Fibroblast of pulmonary artery (primary cell): ENCODE data around the gene ASIC2.

Experiments
- DNase-seq: peaks from one replicate; pipeline ENCODE4 v3.0.0-alpha.2; 2010; ENCODE audit warnings: low read depth
- H3K4me3 ChIP-seq: replicated peaks from 2 replicates; pipeline ENCODE4 v1.5.1; 2011; ENCODE audit warnings: low read depth, mild to moderate bottlenecking, control low read depth, low read length, moderate library complexity
- TF ChIP-seq, protein P1 (sequence below): IDR thresholded peaks from 2 replicates; pipeline ENCODE4 v1.5.1; 2011; ENCODE audit warnings: mild to moderate bottlenecking, control low read depth, low read length, inconsistent platforms; ENCODE audit errors: missing control alignments

ASIC2 gene

DNA sequence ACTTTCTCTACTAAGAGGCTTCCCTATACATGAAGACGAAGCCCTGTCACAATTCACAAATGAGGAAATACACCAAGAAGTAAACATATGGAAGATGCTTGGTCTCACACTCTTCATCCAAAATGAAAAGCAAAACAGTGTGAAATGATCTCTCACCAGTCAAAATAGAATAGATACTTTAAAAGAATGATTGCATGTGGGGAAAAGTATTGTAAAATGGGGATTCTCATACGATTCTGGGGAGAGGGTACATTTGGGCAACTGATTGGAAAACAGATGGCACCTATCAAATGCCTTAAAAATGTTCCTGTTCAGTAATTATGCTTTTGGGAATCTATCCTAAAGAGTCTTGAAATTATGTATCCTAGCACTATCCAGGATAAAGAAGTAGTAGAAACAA, 78.1 kb downstream of the ASIC2 start:
- TF ChIP-seq, protein P1, sequence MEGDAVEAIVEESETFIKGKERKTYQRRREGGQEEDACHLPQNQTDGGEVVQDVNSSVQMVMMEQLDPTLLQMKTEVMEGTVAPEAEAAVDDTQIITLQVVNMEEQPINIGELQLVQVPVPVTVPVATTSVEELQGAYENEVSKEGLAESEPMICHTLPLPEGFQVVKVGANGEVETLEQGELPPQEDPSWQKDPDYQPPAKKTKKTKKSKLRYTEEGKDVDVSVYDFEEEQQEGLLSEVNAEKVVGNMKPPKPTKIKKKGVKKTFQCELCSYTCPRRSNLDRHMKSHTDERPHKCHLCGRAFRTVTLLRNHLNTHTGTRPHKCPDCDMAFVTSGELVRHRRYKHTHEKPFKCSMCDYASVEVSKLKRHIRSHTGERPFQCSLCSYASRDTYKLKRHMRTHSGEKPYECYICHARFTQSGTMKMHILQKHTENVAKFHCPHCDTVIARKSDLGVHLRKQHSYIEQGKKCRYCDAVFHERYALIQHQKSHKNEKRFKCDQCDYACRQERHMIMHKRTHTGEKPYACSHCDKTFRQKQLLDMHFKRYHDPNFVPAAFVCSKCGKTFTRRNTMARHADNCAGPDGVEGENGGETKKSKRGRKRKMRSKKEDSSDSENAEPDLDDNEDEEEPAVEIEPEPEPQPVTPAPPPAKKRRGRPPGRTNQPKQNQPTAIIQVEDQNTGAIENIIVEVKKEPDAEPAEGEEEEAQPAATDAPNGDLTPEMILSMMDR: no peak
- DNase-seq: no peak
- H3K4me3 ChIP-seq: no peak overlapping the region

DNA sequence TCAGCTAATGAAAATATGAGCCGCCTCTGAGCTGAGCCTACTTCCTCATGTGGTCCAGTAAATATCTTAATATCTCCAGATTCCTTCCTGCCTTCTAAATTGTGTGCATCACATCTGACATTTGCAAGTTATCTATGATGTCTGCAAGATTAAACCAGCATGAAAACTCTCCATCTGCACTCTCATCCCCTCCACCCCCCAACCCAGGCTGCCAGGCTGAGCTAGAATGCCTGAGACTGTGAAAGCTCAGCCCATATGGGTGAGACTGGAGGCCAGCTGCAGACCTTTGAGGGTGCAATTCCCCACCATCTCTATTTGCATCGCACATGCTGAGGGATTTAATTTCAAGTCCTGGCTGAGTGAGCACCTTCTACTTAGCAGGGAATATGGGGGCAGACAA, 82.8 kb downstream of the ASIC2 start:
- TF ChIP-seq, protein P1: no peak
- no peak overlapping the region for H3K4me3 ChIP-seq
- no peak for DNase-seq

DNA sequence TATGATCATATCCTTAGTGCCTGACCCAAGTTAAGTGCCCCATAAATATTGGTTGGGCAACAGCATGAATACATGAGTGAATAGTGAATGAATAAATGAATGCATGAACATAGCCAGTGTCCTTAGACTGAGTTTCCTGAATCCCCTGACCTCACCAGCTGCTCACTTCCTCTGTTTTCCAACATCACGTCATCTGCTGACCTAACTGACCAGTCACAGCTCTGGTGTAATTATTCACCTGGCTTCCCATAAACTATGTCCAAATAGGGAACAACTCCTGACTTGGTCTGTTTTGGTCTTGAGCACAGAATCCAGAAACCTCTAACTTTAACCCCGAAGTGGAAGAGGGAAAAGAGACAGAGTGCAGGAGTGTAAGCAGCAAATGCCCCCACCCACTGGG, 83.4 kb downstream of the ASIC2 start:
- DNase-seq: no peak
- H3K4me3 ChIP-seq: no peak overlapping the region
- TF ChIP-seq, protein P1: no peak

DNA sequence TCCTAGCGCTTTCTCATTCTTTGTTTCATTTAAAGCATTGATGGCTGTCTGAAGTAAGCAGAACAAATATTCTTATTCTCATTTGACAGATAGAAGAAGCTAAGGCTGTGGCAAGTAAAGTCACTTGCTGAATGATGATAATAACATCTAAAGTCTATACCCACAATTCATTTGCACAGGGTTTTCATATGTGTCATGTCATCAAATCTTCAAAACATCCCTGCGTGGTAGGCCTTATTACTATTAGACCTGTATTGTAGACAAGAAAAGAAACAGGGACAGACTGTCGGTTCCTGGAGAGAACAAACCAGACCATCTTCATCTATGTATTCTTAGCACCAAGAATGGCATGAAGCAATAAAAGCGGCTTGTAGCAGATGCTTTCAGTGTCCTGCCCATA, 85.9 kb downstream of the ASIC2 start:
- TF ChIP-seq, protein P1: no peak
- no peak for DNase-seq
- no peak overlapping the region for H3K4me3 ChIP-seq

DNA sequence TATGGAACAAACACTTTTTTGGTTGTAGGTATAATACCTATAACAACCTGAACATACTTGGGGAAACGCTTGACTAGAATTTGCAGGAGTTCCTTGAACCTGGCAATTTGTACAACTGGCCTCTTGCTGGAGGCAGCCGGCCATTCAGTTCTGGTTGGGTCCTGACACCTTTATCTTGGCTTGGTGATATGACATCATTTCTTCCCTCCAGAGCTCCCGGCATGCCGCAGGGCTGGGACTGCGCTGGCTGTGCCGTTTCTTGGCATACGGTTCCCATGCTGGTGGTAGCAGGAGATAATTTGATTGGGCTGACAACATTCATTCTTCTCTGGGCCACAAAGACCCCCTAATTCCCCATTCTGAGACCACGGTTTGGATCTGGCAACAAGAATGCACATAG, 87.5 kb downstream of the ASIC2 start:
- no peak overlapping the region for H3K4me3 ChIP-seq
- DNase-seq: no peak
- TF ChIP-seq, protein P1: no peak

DNA sequence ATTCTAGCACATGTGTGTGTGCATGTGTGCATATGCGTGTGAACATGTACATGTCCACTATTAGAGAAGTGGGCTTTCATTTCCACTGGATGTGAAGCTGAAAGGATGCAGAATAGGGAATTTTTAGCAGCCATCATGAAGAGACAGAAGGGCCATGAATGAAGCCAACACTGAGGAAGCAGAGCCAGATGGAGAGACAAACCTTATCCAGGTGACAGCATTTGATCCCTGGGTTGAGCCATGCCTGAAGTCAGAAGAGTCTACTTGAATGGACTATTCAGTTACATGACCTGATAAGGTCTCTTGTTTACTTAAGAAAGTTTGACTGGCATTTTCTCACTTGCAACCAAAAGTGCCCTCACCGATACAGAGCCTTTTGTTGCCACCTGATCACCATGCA, 88.4 kb downstream of the ASIC2 start:
- no peak overlapping the region for H3K4me3 ChIP-seq
- DNase-seq: no peak
- TF ChIP-seq, protein P1: no peak

DNA sequence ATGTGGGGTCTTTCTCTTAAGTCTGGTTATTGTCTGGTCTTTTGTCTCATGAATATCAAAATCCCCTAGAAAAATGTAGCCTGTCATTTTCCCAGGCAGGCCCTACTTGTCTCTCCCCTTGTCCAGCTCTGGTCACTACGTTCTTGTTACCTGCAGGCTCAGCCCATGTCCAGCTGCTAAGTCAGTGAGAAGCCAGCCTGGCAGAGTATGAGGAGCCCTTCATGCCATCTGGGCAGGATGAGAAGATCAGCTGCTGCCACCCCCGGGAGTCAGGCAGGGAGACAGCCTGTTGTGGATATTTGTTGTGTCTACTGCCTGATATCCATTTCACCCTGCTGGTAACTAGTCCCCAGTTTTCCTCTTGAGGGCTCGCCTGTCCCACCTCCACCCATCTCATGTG, 88.9 kb downstream of the ASIC2 start:
- no peak overlapping the region for H3K4me3 ChIP-seq
- TF ChIP-seq, protein P1: no peak

More for the DNA sequence above, 88.9 kb downstream of the ASIC2 start:
- no peak for DNase-seq
